Calu3 (cell line): ENCODE data around the gene CETN3. TPM values are rescaled to one million over a fixed set of nuclear protein-coding genes. Genes with fewer than 3 reads are reported as not detected.

Experiments used
- BruUV-seq: library from RNA; stranded (reverse); fragments of 400-500 nt; replicated peaks from 2 replicates; lab custom pipeline; 2021; lab: Mats Ljungman, UMichigan
- CTCF ChIA-PET: fragments of 300-600 bp; sonication (Branson Sonifier 250); formaldehyde crosslinking; loops from one replicate; lab custom pipeline; 2022; ENCODE audit warnings: antibody characterized with exemption; lab: Charles Lee
- DNase-seq: peaks from one replicate; pipeline ENCODE4 v3.0.0; 2022
- H3K27ac Mint-ChIP-seq: one replicate; pipeline ENCODE4 v1.8.0; 2022; ENCODE audit warnings: mixed read lengths; ENCODE audit not compliant: unreplicated experiment
- H3K27me3 Mint-ChIP-seq: one replicate; pipeline ENCODE4 v1.8.0; 2022; ENCODE audit warnings: mixed read lengths; ENCODE audit not compliant: unreplicated experiment
- H3K36me3 Mint-ChIP-seq: one replicate; pipeline ENCODE4 v1.8.0; 2022; ENCODE audit warnings: mild to moderate bottlenecking, moderate library complexity, mixed read lengths; ENCODE audit not compliant: insufficient read depth, unreplicated experiment
- H3K4me1 Mint-ChIP-seq: one replicate; pipeline ENCODE4 v1.8.0; 2022; ENCODE audit warnings: mild to moderate bottlenecking, low read depth, mixed read lengths; ENCODE audit not compliant: unreplicated experiment
- H3K4me3 Mint-ChIP-seq: one replicate; pipeline ENCODE4 v1.8.0; 2022; ENCODE audit warnings: mild to moderate bottlenecking, low read depth, moderate library complexity, mixed read lengths; ENCODE audit not compliant: unreplicated experiment
- H3K9me3 Mint-ChIP-seq: one replicate; pipeline ENCODE4 v1.8.0; 2022; ENCODE audit warnings: low read depth, mixed read lengths; ENCODE audit not compliant: unreplicated experiment
- intact Hi-C: fragments of 100-400 bp; cut with micrococcal nuclease; formaldehyde crosslinking; loops from one replicate; pipeline ENCODE4 v1.10.0; 2022; ENCODE audit not compliant: unreplicated experiment
- total RNA-seq: library from RNA; stranded (reverse); gene quantifications from 2 replicates; pipeline ENCODE4 v1.2.3, GENCODE V29; 2022
- TF ChIP-seq, protein P1 (sequence below): fragments of 200-600 bp; IDR thresholded peaks from one replicate; pipeline ENCODE4 v1.8.0; 2022; ENCODE audit warnings: antibody characterized with exemption; ENCODE audit not compliant: unreplicated experiment

The CETN3 gene
- total RNA-seq, 1 experiment from 2014 or later: 40.3 TPM

DNA sequence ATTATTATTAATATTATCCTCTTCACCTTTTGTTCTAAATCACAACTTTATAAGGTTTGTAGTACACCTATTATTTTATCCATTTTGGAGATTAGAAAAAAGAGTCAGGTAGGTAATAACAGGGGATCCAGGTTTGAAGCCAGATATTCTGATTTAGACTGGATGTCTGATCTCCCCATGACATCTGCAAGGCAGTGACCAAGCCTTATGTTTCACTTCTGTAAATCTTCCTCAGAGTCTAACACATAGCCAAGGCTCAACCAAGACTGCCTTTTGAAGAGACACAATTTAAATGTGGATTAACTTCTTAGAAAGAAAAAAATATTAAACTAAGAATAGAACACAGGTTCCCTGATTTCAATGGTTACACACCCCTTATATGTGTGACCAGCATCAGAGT, 44.2 kb downstream of the CETN3 start:
- TF ChIP-seq, protein P1, sequence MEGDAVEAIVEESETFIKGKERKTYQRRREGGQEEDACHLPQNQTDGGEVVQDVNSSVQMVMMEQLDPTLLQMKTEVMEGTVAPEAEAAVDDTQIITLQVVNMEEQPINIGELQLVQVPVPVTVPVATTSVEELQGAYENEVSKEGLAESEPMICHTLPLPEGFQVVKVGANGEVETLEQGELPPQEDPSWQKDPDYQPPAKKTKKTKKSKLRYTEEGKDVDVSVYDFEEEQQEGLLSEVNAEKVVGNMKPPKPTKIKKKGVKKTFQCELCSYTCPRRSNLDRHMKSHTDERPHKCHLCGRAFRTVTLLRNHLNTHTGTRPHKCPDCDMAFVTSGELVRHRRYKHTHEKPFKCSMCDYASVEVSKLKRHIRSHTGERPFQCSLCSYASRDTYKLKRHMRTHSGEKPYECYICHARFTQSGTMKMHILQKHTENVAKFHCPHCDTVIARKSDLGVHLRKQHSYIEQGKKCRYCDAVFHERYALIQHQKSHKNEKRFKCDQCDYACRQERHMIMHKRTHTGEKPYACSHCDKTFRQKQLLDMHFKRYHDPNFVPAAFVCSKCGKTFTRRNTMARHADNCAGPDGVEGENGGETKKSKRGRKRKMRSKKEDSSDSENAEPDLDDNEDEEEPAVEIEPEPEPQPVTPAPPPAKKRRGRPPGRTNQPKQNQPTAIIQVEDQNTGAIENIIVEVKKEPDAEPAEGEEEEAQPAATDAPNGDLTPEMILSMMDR: no peak
- no peak for DNase-seq
- Mint-ChIP-seq H3K9me3 (peaks cover 2% of the 10 kb centered on the region), H3K27ac (no peak overlapping the region), H3K4me3 (no peak overlapping the region), H3K4me1 (no peaks in the 10 kb centered on the region), H3K36me3 (no peaks in the 10 kb centered on the region), H3K27me3 (no peaks in the 10 kb centered on the region)
- intact Hi-C loops: no loop called here
- BruUV-seq: no TSS peak
- CTCF ChIA-PET: no interaction called here

- Mint-ChIP-seq H3K27ac (no peak overlapping the region), H3K27me3 (no peaks in the 10 kb centered on the region), H3K4me1 (no peaks in the 10 kb centered on the region), H3K9me3 (peaks cover 5% of the 10 kb centered on the region), H3K36me3 (no peaks in the 10 kb centered on the region), H3K4me3 (no peak overlapping the region)
- DNase-seq: no peak
- BruUV-seq: no TSS peak
- CTCF ChIA-PET: no interaction called here
- TF ChIP-seq, protein P1: no peak
- intact Hi-C loops: no loop called here
Measured at GRCh38 chr5:90359073-90359920, 50.3 kb downstream of the CETN3 start.

- H3K9me3 Mint-ChIP-seq: peaks cover 5% of the 10 kb centered on the region
- no TSS peak for BruUV-seq
- no peaks in the 10 kb centered on the region for H3K36me3 Mint-ChIP-seq
- CTCF ChIA-PET: no interaction called here
- peaks cover 16% of the 10 kb centered on the region for H3K4me1 Mint-ChIP-seq
- TF ChIP-seq, protein P1: no peak
- H3K4me3 Mint-ChIP-seq: no peak overlapping the region
- intact Hi-C loops: no loop called here
- DNase-seq: no peak
- no peaks in the 10 kb centered on the region for H3K27me3 Mint-ChIP-seq
- no peak overlapping the region for H3K27ac Mint-ChIP-seq
Measured at GRCh38 chr5:90356622-90357021, 52.9 kb downstream of the CETN3 start.

DNA sequence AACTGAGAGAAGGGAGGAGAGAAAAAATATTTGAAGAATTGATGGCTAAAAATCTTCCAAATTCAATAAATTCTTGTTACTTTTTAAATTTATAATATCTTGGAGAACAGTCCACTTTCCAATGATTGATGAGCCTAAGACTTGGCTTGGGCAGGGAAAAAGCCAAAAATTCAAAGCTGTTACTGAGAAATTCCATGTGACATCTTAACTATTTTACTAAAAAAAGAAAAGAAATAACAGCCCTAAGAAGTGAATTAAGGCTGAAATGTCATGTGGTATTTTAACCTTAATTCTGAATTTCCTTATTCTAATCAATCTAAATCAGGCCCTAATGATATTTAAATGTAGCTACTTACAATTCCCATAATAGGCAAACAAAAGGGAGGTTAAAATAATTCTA, 53.4 kb downstream of the CETN3 start:
- H3K36me3 Mint-ChIP-seq: no peaks in the 10 kb centered on the region
- CTCF ChIA-PET: no interaction called here
- intact Hi-C loops: no loop called here
- H3K9me3 Mint-ChIP-seq: peaks cover 5% of the 10 kb centered on the region
- H3K27me3 Mint-ChIP-seq: no peaks in the 10 kb centered on the region
- no TSS peak for BruUV-seq
- peaks cover 16% of the 10 kb centered on the region for H3K4me1 Mint-ChIP-seq
- DNase-seq: no peak
- no peak overlapping the region for H3K4me3 Mint-ChIP-seq
- TF ChIP-seq, protein P1: no peak
- no peak overlapping the region for H3K27ac Mint-ChIP-seq
